GM19372 (cell line): ENCODE data around the gene PIH1D1.

Experiments
- ATAC-seq: cut with Tn5 transposase; IDR thresholded peaks from one replicate; pipeline ENCODE4 v1.9.1; 2021; ENCODE audit warnings: mild to moderate bottlenecking, low read depth, moderate library complexity; ENCODE audit not compliant: unreplicated experiment

The PIH1D1 gene

DNA sequence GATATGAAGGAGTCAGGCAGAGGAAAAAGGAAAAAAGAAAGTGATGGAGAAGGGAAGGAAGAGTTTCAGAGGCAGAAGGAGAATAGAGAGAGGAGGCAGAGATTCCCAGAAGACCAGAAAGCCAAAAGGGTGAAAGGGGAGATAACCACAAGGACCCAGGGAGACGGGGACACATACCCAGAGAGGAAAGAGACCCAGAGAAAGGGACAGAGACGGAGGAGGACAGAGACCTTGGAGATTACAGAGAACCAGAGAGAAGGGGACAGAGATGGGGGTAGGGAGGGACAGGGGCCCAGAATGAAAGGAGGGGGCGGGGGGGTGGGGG, 29.8 kb downstream of the PIH1D1 start:
- no peak for ATAC-seq

DNA sequence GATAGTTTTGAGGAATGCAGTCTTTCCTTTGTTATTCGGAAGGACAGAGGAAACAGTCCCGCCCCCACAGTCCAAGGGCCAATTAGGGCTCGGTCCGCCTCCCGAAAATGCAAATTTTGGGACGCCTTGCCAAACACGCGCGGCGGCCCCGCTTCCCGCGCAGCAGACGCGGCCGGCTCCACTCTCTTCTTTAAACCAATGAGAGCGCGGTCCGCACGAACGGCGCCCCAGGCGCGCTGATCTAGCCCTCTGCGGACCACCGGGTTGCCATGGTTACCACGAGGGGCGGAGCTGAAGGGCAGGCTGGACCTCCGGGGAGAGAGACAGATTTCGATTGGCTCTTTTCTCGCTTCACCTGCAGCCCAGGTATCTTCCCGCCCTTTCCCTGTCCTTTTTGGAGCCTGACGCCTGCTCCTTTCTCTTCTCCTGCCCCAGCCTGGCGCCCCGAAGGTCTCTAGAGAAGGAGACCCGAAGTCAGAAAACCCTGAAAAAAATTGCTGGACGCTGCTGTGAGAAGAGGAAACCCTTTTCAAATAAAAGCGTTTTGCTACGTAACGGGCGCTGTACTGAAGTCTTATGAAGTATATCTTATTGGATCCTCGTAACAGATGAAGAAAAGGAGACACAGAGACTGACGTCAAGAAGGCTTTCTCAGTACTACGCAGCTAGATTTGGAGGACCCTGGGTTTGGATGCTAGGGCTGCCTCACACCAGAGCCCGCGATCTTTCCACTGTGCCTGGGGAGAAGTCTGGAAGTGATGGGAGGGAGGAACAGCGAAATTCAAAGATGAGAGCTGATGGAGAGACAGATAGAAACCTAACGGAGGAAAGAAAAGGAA, 30.4 kb downstream of the PIH1D1 start:
- no peak for ATAC-seq

- no peak for ATAC-seq
Observed at GRCh38 chr19:49420227-49420626, 31.4 kb downstream of the PIH1D1 start.

- ATAC-seq: no peak
Observed at GRCh38 chr19:49419173-49419572, 32.4 kb downstream of the PIH1D1 start.

DNA sequence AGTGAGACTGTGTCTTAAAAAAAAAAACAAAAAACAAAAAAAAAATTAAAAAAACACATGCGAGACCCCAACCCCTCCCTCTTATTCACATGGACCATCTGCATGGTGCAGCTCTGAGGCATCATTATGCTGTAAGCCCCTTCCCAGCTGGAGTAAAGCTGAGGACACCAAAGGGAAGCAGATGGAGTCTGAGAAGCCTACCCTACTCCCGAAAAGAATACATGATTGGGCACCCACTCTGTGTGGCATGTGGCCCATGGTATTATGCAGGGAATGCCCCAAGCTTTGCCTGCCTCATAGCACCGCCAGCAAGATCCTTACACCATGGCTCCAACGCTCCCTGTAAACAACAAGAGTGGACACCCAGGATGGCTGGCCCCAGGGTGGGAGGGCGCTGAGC, 33.1 kb downstream of the PIH1D1 start:
- ATAC-seq: no peak

GRCh38 chr19:49417088-49417487, 34.5 kb downstream of the PIH1D1 start:
- no peak for ATAC-seq

- no peak for ATAC-seq
Observed at GRCh38 chr19:49415810-49416200, 35.8 kb downstream of the PIH1D1 start.

DNA sequence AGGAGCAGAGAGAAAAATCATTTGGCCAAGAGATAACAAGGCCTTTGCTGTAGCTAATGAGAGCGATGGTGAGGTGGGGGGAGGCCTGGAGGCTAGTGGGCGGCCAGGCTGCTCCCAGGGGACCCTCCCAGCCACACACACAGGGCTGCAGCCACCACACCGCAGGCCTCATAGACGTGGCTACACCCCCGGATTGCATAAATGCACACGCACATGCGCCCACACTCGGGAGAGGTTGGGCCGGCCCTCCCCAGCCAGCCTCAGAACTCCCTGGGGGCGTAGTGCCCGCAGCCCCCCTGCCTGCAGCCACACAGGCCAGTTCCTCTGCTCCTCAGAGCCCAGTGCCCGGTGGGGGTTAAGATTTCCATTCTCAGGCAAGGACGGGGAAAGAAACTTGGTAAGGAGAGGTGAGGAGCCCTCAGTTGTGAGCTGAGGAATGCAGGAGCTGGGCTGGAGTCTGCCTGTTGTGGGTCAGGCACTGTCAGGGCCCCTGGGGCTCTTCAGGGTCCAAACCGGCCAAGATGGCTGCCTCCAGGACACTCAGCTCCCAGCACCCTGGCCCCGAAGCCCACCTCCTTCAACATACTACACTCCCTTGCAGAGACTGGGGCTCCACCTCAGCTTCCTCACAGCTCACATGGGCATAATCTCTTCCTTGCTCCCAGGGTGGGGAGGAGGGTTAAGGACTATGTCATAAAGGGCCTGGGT, 36.4 kb downstream of the PIH1D1 start:
- peak; percentile 62 for ATAC-seq

DNA sequence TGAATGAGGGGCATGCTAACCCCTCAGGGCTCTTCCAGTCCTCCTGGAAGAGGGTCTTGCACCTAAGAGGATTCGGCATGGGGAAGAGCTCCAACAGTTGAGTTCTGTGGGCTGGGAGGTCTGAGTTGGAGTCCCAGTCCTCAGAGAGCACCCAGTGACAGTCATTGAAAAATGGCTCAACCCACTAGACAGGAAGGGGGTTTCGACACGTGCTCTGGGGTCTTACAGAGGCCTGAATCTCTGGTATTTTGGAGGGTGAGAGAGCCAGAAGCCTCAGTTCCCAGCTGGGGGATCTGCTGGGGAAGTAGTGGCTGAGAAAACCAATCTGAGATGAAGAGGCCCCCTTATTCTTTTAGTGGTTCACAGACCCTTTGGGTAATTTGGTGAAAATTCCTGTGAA, 37.4 kb downstream of the PIH1D1 start:
- ATAC-seq: no peak

- ATAC-seq: no peak
Observed at GRCh38 chr19:49413348-49413747, 38.3 kb downstream of the PIH1D1 start.

DNA sequence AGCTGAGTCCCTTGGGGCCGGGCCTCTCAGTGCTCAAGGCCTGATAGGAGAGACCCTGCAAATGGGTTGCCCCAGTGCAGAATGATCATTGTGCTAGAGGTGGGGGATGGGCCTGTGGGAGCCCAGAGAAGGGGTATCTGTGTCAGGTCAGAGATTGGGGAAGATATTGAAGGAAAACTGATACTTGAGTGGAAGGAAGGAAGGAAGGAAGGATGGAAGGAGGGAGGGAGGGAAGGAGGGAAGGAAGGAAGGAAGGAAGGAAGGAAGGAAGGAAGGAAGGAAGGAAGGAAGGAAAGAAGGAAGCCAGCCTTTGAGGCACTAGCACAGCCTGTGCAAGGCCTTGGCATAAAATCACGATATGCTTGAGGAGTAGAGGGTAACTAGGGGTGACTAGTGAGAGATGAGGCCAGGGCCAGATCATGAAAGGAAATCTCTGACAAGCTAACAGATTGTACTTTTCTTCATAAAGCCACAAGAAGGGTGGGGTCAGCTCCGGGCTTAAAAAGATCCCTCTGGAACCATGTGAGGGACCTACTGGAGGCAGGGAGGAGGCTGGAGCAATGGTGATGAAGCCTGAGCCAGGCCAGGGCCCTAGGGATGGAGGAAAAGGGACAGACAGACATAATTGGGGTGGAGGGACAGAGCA, 39.8 kb downstream of the PIH1D1 start:
- ATAC-seq: no peak

DNA sequence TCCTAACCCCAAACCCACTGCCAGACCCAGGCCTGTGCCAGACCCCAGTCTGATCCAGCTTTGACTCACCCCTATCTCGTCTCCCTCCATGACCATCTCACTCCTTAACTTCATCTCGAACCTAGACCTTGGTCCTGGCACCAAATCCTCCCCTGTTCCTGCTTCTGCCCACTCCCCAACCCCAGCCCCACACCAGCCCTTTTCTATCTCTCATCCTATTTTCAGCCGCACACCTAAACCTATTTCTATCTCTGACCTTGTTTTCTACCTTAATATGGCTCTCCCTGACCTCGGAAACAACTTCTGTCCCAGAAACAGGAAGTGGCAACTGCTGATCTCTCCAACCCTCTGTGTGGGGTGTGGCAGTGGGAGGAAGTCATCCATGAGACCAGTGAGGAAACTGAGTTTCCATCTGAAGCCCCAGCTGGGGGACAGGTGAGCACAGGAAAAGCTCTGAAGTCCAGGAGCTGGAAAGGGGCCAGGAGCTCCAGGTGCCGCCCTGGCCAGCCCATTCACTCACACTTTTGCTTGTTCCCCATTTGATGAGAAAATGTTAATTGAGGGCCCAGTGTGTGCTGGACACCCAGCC, 42.1 kb downstream of the PIH1D1 start:
- ATAC-seq: no peak

GRCh38 chr19:49408816-49409440, 42.7 kb downstream of the PIH1D1 start:
- ATAC-seq: no peak

DNA sequence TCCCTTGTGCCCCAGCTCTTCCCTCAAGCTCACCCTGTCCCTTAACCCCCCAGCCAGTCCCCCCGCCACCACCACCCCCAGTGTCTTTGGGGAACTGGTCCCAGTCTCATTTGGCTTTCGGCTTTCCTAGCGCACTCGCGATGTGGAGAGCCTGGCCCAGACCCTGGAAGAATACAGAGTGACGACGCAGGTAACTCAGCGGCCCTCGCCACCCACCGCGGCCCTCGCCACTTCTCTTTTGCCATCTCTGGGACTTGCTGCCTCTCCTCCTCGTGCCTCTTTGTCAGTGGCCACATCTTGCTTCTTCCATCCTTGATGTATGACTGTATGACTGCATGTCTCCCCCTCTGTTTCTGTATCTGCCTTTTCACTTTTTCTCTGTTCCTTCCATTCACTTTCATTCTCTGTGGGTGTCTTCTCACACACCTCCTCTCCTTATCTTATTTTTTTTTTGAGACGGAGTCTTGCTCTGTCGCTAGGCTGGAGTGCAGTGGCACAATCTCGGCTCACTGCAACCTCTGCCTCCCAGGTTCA, 44.1 kb downstream of the PIH1D1 start:
- ATAC-seq: no peak

- ATAC-seq: no peak
Observed at GRCh38 chr19:49407079-49407478, 44.5 kb downstream of the PIH1D1 start.

GRCh38 chr19:49403404-49404187, 48.0 kb downstream of the PIH1D1 start:
- no peak for ATAC-seq

- no peak for ATAC-seq
Observed at GRCh38 chr19:49400029-49400428, 51.6 kb downstream of the PIH1D1 start.

GRCh38 chr19:49398931-49399330, 52.7 kb downstream of the PIH1D1 start:
- ATAC-seq: no peak

GRCh38 chr19:49398001-49398615, 53.5 kb downstream of the PIH1D1 start:
- no peak for ATAC-seq
